ENCODE results near the gene PPARD. TPM values are rescaled to one million over a fixed set of nuclear protein-coding genes. Genes with fewer than 3 reads are reported as not detected.
A peak's percentile ranks its signal among the peaks of the same experiment; 100 is the strongest.

Gene PPARD
- total RNA-seq, 1 donor from 2014 or later: 38.5 TPM

GRCh38 chr6:35358086-35358485 is 15.7 kb downstream of the PPARD start:
- ATAC-seq: no peak

- no peak for ATAC-seq
Observed at GRCh38 chr6:35359346-35359743, 17.0 kb downstream of the PPARD start.

GRCh38 chr6:35359744-35360348 is 17.5 kb downstream of the PPARD start:
- ATAC-seq: peak; percentile 76

- peak; percentile 56 for ATAC-seq
Observed at GRCh38 chr6:35360349-35361138, 18.2 kb downstream of the PPARD start.

- ATAC-seq: no peak
Observed at GRCh38 chr6:35362200-35362599, 19.8 kb downstream of the PPARD start.

DNA sequence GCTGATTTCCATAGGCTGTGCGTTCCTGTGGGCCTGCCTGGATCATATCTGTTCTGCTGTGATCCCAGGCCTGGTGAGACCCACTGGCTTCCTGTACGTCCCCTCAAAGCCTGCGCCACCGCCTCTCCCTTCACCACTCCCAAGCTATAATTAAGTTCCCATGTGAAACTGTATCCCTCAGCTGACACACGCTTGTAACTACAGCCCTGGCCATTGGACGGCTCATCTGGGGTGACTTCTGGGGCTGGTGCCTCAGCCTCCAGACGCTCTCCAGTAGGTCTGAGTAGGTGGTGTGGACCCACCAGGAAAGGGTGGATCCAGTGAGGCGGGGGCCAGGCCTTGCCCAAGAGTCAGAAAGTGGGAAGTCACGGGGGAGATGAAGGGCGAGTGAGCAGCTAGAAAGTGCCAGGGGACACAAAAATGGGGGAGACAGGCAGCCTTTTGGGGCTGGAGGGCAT is 21.0 kb downstream of the PPARD start:
- no peak for ATAC-seq

- peak; percentile 12 for ATAC-seq
Observed at GRCh38 chr6:35365594-35366203, 23.3 kb downstream of the PPARD start.

GRCh38 chr6:35366204-35366596 is 23.8 kb downstream of the PPARD start:
- ATAC-seq: no peak

DNA sequence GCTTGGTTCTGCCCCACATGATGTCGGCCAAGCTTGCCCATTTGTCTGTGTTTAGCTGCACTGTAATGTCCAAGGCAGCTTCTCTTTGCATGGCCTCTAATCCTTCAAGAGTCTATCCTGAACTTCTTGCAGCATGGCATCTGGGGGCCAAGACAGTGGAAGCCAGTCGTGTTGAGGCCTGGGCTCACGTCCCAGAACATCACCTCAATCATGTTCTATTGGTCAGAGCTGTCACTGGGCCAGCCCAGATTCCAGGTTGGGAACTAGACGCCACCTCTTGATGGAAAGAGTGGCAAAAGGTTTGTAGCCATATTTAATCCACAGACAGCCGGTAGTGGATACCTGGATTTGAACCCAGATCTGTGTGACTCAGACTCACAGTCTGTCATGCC is 25.3 kb downstream of the PPARD start:
- no peak for ATAC-seq

DNA sequence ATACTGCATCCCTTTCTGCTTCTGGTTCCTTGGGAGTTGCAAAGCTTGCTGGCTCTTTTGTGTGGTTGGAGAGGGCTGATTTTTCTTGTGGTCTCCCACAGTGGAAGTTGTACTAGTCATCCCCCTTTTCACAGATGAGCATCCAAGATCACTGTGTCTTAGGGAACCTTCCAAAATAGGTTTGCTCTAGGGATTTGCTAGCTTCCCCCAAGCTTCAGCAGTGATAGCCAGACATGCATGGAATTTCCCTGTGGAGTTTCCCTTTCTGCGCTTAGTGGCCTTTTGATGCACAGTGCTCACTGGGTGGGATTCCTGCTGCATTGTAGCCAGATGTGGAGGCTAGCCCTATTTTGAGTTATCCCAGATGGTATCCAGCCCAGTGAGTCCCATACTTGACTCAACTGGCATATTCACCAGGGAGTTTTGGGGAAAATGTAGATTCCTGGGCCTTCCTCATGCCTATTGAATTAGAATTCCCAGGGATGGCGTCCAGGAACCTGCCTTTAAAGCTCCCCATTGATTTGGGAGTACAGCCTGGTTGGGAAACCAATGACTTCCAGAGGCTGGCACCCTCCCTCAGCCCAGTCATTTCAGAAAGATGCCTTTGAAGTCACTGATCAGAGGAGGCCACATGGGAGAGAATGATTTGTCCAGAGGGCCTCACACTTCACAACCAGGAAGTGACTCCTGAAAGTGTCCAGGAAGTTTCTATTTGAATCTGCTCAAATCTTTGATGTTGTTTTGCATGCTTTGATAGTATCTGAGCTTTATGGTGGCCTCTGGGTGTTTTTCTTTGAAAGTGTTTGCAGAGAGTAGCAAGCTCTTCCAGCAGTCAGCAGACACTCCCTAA is 25.9 kb downstream of the PPARD start:
- ATAC-seq: peak; percentile 37

DNA sequence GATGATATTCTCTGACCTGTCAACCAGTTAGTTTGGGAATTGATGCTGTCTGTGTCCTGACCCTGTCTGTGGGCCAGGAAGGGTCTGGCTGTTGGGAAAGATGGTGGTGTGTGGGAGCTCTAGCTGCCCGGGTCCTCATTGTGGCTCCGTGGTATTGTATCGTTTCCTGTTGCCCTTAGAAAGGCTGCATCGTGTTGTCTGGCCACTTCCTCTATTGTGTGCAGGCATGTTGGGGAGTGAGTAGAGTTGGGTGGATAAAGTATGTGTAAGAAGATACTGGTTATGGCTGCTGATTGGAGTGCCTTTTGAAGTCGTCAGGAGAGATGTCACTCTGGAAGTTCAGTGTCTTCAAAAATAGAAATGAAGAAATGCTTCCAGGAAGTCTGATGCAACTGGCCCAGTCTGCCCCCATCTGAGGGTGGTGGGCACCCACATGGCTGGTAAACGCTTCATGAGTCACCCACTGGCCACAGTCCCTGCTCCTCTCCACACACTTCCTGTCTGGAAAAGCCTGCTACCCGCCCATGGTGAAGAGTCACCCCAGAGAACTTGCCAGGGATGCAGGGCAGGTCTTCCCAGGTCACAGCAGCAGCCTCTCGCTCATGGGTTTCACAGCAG is 27.9 kb downstream of the PPARD start:
- peak; percentile 86 for ATAC-seq

GRCh38 chr6:35370785-35371493 is 28.6 kb downstream of the PPARD start:
- ATAC-seq: no peak

- no peak for ATAC-seq
Observed at GRCh38 chr6:35371494-35372262, 29.3 kb downstream of the PPARD start.

- no peak for ATAC-seq
Observed at GRCh38 chr6:35372633-35373032, 30.3 kb downstream of the PPARD start.

GRCh38 chr6:35376281-35376680 is 33.9 kb downstream of the PPARD start:
- no peak for ATAC-seq

DNA sequence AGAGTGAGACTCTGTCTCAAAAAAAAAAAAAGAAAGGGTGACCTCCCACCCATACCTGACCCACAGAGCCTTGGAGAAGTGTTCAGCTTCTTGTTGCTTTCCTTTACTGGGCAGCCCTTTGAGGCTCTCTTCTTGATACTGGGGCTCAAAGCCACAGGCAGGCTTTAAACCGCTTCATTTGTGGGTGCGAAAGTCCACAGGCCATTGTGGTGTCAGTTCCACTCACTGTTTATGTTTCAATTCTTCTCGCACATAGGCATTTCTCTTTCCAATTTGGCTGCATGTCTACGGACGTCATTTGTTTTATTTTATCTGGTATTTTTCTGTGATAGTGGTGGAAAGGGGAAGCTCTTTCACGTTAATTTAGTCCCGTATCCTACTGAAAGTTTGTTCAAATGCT is 34.6 kb downstream of the PPARD start:
- no peak for ATAC-seq

DNA sequence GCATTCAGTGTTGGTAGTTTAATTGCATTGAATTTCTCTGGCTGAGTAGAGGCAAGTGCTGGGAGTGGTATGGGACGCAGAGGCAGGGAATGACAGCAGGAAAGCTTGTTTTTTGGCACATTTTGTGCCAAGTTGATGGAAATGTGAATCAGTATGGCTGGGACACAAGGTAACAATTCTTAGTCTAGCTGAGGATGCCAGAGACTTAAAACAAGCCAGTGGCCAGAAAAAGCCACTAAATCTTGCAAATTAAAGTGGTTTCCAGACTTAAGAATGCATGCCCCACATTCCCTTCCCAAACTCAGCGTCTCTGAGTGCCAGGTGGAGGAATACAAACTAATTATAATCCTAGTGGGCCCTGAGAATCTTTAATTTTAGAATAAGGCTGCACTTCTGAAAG is 35.9 kb downstream of the PPARD start:
- no peak for ATAC-seq

GRCh38 chr6:35381132-35381531 is 38.8 kb downstream of the PPARD start:
- ATAC-seq: no peak

GRCh38 chr6:35382015-35382414 is 39.7 kb downstream of the PPARD start:
- ATAC-seq: no peak

DNA sequence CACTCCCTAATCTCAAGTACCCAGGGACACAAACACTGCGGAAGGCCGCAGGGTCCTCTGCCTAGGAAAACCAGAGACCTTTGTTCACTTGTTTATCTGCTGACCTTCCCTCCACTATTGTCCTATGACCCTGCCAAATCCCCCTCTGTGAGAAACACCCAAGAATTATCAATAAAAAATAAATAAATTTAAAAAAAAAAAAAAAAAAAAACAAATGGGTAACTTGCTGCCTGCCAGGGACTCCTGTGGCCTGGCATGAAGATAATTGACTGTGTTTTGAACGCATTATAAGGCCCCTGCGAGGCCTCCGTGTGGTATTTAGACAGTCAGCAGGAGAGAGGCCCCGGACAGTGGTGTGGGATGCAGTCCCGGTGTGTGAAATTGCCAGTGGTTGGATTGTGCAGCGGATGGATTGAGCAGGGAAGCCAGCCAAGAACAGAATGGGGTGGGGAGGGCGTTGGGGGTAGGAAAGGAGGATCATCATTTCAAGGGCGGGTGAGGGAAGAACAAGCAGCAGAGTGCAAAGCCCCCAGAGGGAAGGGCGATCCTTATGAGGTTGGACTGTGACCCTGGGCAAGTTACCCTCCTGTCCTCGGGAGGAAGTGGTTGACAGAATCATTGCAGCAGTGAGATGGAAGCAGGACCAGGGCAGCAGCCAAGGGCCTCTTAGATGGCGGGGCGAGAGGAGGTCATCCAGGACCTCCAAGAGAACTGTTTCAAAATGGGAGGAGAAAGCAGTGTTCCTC is 43.3 kb downstream of the PPARD start:
- no peak for ATAC-seq
